Esophagus squamous epithelium (tissue), 5 donors: ENCODE measurements around the gene COX19. TPM values are rescaled to one million over a fixed set of nuclear protein-coding genes. Genes with fewer than 3 reads are reported as not detected.
"Not testable (repeated sequence)": the region's sequence is repeated elsewhere in the genome, so short reads cannot be mapped to it uniquely, and the experiment has no call there.

ENCODE experiments used
- DNase-seq: peaks from one replicate; lab custom pipeline; 2025; lab: John Stamatoyannopoulos, UW
- H3K27ac ChIP-seq, 4 donors: fragments of 200-600 bp; sonication (generic); one replicate each; pipeline ENCODE4 v1.5.1; 2016 to 2019; ENCODE audit warnings: mild to moderate bottlenecking in 1 of 4
- H3K27me3 ChIP-seq, 4 donors: fragments of 200-600 bp; sonication (generic); 1 replicate in 3 of 4; 2 replicates in 1 of 4; pipeline versions ENCODE4 v1.5.1 to v1.6.0; 2017 to 2021; ENCODE audit warnings: antibody characterized with exemption in 1 of 4
- H3K36me3 ChIP-seq, 3 donors: fragments of 200-600 bp; sonication (generic); one replicate each; pipeline ENCODE4 v1.5.1; 2016 to 2019
- H3K4me1 ChIP-seq, 3 donors: fragments of 200-600 bp; sonication (generic); one replicate each; pipeline ENCODE4 v1.5.1; 2017 to 2019
- H3K4me3 ChIP-seq, 4 donors: fragments of 200-600 bp; sonication (generic); 1 replicate in 3 of 4; 2 replicates in 1 of 4; pipeline ENCODE4 v1.5.1; 2016 to 2019; ENCODE audit warnings: mild to moderate bottlenecking in 2 of 4, moderate library complexity in 1 of 4
- H3K9me3 ChIP-seq, 3 donors: fragments of 200-600 bp; sonication (generic); one replicate each; pipeline ENCODE4 v1.5.1; 2016 to 2019
- POLR2A ChIP-seq, 4 donors: fragments of 450-650 bp; IDR thresholded peaks; one replicate each; pipeline ENCODE4 v1.6.1; 2017; ENCODE audit warnings: antibody characterized with exemption in 4 of 4, mild to moderate bottlenecking in 4 of 4, moderate library complexity in 3 of 4
- WGBS, 2 donors: methylation state at CpG; one replicate each; pipeline ENCODE4 v1.1.5; 2018; 5-methylcytosine and 5-hydroxymethylcytosine counted together
- intact Hi-C: fragments of 100-400 bp; cut with DNase I; formaldehyde crosslinking; loops from one replicate; pipeline ENCODE4 v1.15.0; 2022
- total RNA-seq, 4 donors: library from RNA; depleted of rRNA; stranded (reverse); fragments of >200 nt; gene quantifications; one replicate each; pipeline ENCODE4 v1.1.0, GENCODE V29; 2016
- TF ChIP-seq, protein P1 (sequence below), 6 experiments: fragments of 450-650 bp in 4 of 6; fragments of 200-600 bp in 2 of 6; sonication (generic) in 2 of 6; IDR thresholded peaks; one replicate each; pipeline ENCODE4 v1.5.1; 2016 to 2019; ENCODE audit warnings: antibody characterized with exemption in 6 of 6, mild to moderate bottlenecking in 4 of 6, moderate library complexity in 4 of 6
- donor health status: DM: yes; HTN: yes; CAD: no.

COX19 gene
- total RNA-seq, 4 donors from 2014 or later: 4.0 to 13.0 (median 6.9) TPM

DNA sequence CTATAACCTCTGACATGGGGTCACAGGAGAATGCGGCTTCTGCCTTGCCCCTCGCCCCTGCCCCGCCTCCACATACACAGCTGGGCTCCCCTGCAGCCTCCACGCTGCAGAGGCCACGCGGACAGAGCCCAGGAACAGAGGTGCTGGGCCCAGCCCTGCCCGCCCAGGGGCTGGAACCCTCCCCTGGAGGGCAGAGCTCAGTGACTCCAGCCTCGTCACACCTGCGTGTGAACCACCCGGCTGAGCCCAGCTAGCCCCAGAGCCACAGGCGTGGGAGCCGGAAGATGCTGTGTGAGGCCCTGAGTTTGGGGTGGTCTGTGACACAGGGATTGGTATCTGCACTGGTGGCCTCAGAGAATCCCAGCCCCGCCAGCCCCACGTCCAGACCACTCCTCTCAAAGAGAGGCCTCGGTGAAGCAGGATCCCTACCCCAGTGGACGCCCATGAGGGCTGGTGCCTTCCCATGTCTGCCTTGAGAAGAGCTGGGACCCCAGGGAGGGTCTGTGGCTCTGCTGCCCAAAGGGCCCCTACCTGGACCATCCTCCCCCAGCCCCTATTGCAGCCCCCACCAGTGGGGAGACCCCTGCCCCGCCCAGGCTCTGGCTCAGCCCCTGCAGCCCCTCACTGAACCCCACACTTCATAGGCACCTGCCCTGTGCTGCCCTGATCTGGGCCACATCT, 12.8 kb downstream of the COX19 start:
- Histone ChIP-seq H3K9me3 (no peaks in the 10 kb centered on the region), H3K4me3 (no peak overlapping the region), H3K4me1 (peaks cover 6 to 40% (median 25%) of the 10 kb centered on the region in 3 donors), H3K27me3 (peaks cover 0 to 33% (median 0%) of the 10 kb centered on the region in 4 donors), H3K36me3 (peaks cover 4 to 11% (median 8%) of the 10 kb centered on the region in 3 donors), H3K27ac (no peak overlapping the region)
- 81 to 96% methylated on average over 4 of the region's 17 CpGs for WGBS, 2 donors
- no peak for DNase-seq
- TF ChIP-seq POLR2A (IDR thresholded peaks at IDR 0.05): no peak
- TF ChIP-seq, protein P1, sequence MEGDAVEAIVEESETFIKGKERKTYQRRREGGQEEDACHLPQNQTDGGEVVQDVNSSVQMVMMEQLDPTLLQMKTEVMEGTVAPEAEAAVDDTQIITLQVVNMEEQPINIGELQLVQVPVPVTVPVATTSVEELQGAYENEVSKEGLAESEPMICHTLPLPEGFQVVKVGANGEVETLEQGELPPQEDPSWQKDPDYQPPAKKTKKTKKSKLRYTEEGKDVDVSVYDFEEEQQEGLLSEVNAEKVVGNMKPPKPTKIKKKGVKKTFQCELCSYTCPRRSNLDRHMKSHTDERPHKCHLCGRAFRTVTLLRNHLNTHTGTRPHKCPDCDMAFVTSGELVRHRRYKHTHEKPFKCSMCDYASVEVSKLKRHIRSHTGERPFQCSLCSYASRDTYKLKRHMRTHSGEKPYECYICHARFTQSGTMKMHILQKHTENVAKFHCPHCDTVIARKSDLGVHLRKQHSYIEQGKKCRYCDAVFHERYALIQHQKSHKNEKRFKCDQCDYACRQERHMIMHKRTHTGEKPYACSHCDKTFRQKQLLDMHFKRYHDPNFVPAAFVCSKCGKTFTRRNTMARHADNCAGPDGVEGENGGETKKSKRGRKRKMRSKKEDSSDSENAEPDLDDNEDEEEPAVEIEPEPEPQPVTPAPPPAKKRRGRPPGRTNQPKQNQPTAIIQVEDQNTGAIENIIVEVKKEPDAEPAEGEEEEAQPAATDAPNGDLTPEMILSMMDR (IDR thresholded peaks at IDR 0.05): no peak
- intact Hi-C loops: no loop called here

DNA sequence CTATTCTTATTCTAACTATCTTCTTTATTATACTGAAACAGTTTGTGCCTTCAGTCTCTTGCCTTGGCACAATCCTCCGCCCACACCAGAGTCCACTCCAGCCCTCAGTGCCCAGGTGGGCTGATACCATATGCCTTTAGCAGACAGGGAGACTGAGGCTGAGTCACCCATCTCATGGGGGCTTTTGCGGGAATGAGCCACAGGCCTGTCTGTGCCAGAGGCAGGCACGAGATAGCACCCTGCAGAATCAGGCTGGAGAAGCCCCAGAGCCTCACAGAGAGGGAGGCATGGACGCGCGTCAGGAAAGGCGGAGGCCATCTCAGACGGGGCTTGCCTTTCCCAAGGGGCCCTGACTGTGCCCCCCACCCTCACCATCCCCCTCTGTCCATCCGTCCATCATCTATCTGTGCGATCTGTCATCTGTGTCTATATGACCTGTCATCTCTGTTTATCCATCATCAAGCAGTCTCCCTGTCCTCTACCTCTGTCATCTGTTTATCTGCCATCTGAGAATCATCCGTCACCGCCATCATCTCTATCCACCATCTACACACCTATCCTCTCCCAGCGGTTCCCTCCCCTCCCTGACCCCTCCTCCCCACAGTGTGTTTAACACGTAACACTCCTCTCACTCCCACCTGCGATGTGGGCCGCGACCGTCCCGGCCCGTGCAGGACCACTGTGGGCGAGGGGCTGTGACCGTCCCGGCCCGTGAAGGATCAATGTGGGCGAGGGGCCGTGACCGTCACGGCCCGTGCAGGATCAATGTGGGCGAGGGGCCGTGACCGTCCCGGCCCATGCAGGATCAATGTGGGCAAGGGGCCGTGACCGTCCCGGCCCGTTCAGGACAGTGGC, 13.6 kb downstream of the COX19 start:
- Histone ChIP-seq H3K27me3 (peaks cover 0 to 41% (median 0%) of the 10 kb centered on the region in 4 donors), H3K9me3 (no peaks in the 10 kb centered on the region), H3K36me3 (peaks cover 0 to 3% (median under 1%) of the 10 kb centered on the region in 3 donors), H3K4me3 (no peak overlapping the region), H3K27ac (no peak overlapping the region), H3K4me1 (peaks cover 6 to 40% (median 25%) of the 10 kb centered on the region in 3 donors)
- WGBS, 2 donors: 81 to 82% methylated on average over 16 to 18 of the region's 37 CpGs
- TF ChIP-seq, protein P1 (IDR thresholded peaks at IDR 0.05): no peak
- no peak for TF ChIP-seq POLR2A (IDR thresholded peaks at IDR 0.05)
- intact Hi-C loops: no loop called here
- no peak for DNase-seq

DNA sequence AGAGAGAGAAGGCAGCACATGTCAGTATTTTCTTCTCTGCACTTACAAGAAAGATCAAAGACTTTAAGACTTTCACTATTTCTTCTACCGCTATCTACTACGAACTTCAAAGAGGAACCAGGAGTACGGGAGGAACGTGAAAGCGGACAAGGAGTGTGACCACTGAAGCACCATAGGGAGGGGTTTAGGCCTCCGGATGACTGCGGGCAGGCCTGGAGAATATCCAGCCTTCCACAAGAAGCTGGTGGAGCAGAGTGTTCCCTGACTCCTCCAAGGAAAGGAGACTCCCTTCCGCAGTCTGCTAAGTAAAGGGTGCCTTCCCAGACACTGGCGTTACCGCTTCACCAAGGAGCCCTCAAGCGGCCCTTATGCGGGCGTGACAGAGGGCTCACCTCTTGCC, 14.4 kb downstream of the COX19 start:
- H3K36me3 ChIP-seq, intact Hi-C loops, H3K9me3 ChIP-seq, H3K4me3 ChIP-seq, H3K27ac ChIP-seq, DNase-seq: not testable (repeated sequence)
- peaks cover 0 to 46% (median 0%) of the 10 kb centered on the region in 4 donors for H3K27me3 ChIP-seq
- H3K4me1 ChIP-seq: peaks cover 6 to 34% (median 25%) of the 10 kb centered on the region in 3 donors
- WGBS, 2 donors: 61 to 62% methylated on average over 11 to 13 of the region's 13 CpGs

DNA sequence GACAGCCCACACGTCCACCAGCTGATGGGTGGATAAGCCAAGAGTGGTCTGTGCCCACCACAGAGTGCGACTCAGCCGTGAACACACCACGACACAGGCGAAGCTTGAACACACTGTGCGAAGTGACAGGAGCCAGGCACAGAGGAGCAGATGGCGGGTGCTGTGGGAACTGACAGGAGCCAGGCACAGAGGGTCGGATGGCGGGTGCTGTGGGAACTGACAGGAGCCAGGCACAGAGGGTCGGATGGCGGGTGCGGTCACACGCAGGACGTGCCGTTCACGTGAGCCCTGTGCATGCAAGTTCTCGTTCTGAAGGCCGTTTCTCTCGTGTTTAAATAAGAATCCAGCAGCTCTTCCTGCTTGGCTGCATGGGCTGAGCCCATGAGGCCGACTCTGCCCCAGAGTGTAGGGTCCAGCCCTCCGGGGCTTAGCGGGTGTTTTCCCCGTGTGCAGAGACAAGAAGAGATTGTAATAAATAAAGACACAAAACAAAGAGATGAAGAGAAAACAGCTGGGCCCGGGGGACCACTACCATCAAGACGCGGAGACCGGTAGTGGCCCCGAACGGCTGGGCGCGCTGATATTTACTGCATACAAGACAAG, 15.0 kb downstream of the COX19 start:
- DNase-seq: no peak
- peaks cover 6 to 28% (median 21%) of the 10 kb centered on the region in 3 donors for H3K4me1 ChIP-seq
- intact Hi-C loops: no loop called here
- H3K27me3 ChIP-seq: peaks cover 0 to 51% (median 0%) of the 10 kb centered on the region in 4 donors
- H3K4me3 ChIP-seq: no peak overlapping the region
- H3K36me3 ChIP-seq: no peaks in the 10 kb centered on the region
- H3K9me3 ChIP-seq: no peaks in the 10 kb centered on the region
- H3K27ac ChIP-seq: no peak overlapping the region
- TF ChIP-seq, protein P1 (IDR thresholded peaks at IDR 0.05): no peak
- TF ChIP-seq POLR2A (IDR thresholded peaks at IDR 0.05): no peak
- WGBS, 2 donors: 75 to 80% methylated on average over 23 to 29 of the region's 31 CpGs

DNA sequence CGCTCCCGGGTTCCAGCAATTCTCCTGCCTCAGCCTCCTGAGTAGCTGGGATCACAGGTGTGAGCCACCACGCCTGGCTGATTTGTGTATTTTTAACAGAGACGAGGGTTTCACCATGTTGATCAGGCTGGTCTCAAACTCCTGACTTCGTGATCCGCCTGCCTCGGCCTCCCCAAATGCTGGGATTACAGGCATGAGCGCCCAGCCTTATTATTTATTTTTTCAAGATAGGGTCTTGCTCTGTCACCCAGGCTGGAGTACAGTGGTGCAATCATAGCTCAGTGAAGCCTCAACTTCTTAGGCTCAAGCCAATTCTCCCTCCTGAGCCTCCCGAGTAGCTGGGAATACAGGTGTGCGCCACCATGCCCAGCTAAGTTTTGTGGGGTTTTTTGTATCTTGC, 15.6 kb downstream of the COX19 start:
- H3K36me3 ChIP-seq, intact Hi-C loops, H3K27ac ChIP-seq, DNase-seq, H3K4me3 ChIP-seq, H3K9me3 ChIP-seq: not testable (repeated sequence)
- Histone ChIP-seq H3K4me1 (peaks cover 9 to 28% (median 17%) of the 10 kb centered on the region in 3 donors), H3K27me3 (peaks cover 0 to 58% (median 0%) of the 10 kb centered on the region in 4 donors)
- WGBS, 2 donors: 88 to 93% methylated on average over 9 to 10 of the region's 10 CpGs
